COLO668 (cell line): Measurements from ENCODE around the gene EPS8L3.
"Not testable (repeated sequence)": the region's sequence is repeated elsewhere in the genome, so short reads cannot be mapped to it uniquely, and the experiment has no call there.

Experiments used
- DNase-seq: peaks from one replicate; lab custom pipeline; 2025; ENCODE audit not compliant: unreplicated experiment; lab: John Stamatoyannopoulos, UW

Gene EPS8L3

GRCh38 chr1:109763646-109764415 lies at the start of gene EPS8L3:
TSS of gene EPS8L3 (minus strand) at chr1:109763923. CDS start at chr1:109761749, 2,174 bp downstream.
- DNase-seq, result peak; percentile 40

DNA sequence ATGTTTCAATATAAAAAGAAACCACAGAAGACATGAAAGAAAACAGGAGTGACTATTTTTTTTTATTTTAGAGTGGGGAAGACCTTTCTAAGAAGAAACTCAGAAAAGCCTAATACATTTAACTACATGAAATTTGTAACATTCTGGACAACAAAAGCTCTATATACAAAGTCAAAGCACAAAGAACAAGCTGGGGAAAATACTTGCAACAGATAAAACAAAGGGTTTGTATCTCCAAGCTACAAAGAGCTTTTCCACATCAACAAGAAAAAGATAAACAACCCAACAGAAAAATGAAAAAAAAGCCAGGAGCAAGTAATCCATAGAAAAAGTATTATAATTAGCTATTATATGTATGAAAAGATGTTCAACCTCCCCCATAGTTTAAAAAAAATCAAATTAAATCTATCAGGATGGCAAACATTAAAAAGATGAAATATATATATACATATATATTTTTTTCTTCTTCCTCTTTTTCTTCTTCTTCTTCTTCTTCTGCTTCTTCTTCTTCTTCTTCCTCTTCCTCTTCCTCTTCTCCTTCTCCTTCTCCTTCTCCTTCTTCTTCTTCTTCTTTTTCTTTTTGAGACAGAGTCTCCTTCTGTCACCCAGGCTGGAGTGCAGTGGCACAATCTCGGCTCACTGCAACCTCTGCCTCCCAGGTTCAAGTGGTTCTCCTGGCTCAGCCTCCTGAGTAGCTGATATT lies 49.1 kb upstream of the EPS8L3 start:
- DNase-seq, result no peak

- no peak for DNase-seq
Observed at GRCh38 chr1:109808703-109809102, 45.0 kb upstream of the EPS8L3 start.

GRCh38 chr1:109807822-109808680 lies 44.3 kb upstream of the EPS8L3 start:
- no peak for DNase-seq

- DNase-seq, result no peak
Observed at GRCh38 chr1:109807402-109807801, 43.7 kb upstream of the EPS8L3 start.

DNA sequence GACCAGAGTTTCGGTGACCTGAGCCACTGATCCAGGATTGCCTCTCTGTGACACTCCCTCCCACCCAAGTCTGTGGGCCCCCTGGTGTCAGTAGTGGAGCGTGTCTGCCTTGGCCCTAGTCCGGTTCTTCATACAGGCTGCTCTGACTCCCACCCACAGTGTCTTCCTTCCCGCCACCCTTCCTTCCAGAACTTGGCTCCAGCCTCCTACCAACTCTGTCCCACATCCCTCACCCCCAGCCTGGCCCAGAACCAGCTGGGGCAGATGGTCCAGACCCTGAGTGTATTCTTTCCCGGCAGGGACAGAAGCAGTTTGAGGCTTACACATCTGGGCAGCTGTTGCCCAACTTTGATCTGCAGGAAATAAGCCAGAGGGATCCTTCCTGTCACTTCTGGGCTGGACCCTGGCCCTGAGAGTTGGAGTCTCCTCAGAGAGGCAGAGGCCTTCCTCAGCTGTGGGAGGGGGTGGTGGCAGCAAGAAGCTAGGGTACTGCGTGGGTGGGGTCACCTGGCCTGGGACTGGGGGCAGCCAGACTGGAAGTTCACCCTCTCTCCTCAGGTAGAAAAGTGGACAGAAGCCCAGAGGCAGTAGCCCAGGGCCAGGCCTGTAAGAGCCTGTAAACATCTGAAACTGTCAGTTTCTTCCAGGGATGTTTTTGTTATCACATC lies 43.1 kb upstream of the EPS8L3 start:
- DNase-seq, result no peak

- DNase-seq, result no peak
Observed at GRCh38 chr1:109805486-109806165, 41.9 kb upstream of the EPS8L3 start.

DNA sequence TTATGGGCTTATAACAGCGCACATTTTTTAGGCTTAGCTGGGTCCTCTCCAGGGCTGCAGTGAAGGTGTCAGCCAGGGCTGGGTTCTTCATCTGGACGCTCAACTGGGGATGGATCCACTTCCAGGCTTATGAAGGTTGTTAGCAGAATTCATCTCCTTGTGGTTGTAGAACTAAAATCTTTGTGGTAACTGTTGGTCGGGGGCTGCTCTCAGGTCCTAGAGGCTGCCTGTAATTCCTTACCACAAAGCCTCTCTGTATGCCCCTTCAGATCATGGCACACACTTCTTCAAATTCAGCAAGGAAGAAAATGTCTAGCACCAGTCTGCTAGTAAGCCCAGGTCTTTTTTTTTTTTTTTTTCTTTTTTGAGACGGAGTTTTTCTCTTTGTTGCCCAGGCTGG lies 40.9 kb upstream of the EPS8L3 start:
- DNase-seq, result no peak

- DNase-seq, result no peak
Observed at GRCh38 chr1:109803901-109804331, 40.2 kb upstream of the EPS8L3 start.

DNA sequence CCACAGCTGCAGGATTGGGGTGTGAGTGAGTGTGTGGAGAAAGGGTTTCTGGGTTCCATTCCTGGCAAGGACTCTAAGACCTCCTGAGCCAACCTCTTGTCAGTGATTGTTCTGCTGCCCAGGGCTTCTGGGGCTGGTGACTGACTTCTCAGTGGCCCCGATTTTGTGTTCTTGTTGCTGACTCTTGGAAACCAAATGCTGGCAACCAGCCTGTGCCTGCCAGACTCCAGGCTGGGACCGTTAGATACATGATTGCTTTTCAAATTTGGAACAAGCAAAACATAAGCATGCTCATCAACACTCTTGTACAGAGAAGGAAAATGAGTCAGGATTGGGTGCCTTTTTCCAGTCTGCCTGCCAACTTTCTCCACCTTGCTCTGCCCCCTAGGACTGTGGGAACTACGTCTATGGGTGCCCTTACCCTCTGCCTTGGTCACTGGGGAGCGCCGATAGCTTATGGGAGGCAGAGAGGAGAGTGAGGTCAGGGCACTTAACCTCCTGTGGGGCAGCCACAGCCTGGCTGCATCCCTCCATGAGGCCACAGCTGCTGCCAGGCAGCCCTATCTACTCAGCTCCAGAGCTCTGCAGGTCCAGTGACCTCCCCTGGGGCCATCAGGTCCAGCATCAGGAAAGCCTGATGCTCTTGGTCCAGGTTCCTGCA lies 39.3 kb upstream of the EPS8L3 start:
- DNase-seq, result no peak

GRCh38 chr1:109802136-109802900 lies 38.6 kb upstream of the EPS8L3 start:
- DNase-seq, result no peak

DNA sequence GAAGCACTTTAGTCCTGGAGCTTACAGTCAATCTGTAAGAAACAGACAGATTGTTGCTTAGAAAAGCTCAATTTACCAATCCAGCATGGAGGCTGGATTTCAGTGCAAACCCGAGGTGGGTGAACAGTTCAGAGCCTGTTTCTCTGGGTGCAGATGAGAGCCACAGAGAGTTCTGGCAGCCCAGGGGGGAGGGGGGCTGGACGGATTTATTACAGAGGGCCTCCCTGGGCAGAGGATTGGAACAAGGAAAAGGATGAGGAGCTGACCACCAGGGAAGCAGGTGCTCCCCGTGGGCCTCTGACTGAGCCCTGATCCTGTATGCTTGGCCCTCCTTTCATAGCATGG lies 38.0 kb upstream of the EPS8L3 start:
- DNase-seq, result no peak

DNA sequence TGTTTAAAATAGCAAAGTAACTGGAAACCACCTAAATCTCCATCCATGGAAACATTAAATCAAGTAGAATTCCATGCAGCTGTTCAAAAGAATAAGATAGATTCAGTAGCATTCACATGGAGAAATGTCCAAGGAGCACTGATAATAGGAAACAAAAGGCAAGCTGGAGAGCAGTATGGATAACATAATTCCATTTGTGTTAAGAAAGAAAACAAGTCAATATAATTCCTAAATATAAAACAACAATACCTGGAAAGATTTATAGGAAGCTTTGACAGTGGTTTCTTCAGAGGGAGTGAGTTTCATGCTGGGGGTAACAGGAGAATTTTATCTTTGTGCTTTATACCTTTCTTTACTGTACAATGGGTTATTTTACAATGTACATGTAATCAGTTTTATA lies 36.6 kb upstream of the EPS8L3 start:
- no peak for DNase-seq

- DNase-seq, result no peak
Observed at GRCh38 chr1:109799445-109799844, 35.7 kb upstream of the EPS8L3 start.

- not testable (repeated sequence) for DNase-seq
Observed at GRCh38 chr1:109797303-109797595, 33.5 kb upstream of the EPS8L3 start.

DNA sequence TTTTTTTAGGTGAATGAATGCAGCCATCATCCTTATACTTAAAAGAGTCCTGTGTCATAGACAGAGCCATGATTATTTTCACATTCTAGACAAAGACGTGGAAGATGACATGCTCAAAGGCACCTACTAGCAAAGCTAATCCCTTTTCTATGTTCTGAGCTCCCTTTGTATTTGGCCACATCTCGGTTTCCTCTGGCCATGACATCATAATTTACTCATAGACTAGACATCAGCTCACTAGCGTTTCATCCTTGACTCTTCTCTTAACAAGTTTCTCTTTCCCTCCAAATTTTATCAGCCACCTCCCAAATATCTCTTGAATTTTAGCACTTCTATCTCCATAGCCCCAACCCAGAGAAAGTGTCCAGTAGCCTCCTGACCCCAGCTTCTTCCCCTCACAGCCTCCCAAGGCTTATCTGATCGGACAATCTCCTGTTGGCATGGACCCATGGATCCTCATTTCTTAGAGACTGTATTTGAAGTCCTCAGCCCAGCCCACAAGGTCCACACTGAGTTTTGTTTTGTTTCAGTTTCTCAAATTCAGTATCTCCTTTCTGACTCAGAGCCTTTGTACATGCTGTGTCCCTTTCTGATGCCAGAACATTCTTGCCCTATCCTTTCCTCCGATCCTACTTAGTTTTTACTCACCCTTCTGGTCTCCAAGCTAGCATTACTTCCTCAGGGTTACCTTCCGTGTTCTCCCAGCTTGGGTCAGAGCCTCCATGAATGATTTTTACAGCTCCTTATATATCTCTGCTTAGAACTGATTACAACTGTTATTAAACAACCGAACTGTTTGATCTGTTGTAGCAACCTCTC lies 33.0 kb upstream of the EPS8L3 start:
- no peak for DNase-seq

DNA sequence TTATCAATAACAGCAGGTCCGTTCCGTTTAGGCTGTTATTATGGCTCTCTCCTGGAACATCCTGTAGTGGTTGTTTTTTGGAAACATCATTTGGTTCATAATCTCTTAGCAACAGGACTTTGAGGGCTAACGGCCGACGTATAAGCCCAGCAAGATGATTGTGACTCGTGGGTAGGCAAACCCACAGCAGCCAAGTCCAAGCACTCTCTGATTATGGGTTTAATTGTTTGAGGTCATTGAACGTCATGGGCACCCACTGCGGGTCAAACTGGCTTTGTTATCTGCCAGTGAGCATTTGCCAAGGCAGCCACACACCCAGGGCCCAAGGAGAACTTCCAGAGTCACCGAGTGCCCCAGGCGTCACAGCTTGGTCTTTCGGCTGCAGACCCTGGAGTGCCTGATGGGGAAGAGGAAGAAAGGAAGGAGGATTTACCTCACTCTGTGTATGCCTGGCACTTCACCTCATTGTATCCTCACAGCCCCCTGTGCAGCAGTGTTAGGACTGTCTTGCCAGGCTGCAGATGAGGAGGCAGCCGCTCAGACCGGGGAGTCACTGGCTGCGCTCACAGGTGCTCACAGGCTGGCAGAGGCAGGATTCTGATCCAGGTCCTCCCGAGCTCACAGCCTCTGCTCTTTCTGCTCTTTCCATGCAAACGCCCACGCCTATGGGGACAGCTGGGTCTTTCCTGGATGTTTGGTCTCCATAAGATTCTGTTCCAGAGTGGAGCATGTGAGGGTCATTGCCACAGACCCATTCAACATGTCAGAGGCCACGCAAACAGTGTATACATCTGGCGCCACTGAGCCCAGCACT lies 30.8 kb upstream of the EPS8L3 start:
- no peak for DNase-seq
